Kidney glomerular epithelial cell (primary cell): ENCODE results near the gene NHSL2.
A peak's percentile ranks its signal among the peaks of the same experiment; 100 is the strongest.

Experiments used
- DNase-seq: peaks from one replicate; lab custom pipeline; 2025; lab: John Stamatoyannopoulos, UW

The NHSL2 gene

GRCh38 chrX:72079607-72080006, 169.0 kb downstream of the NHSL2 start:
- no peak for DNase-seq

- no peak for DNase-seq
Observed at GRCh38 chrX:72080150-72080549, 169.5 kb downstream of the NHSL2 start.

- no peak for DNase-seq
Observed at GRCh38 chrX:72080800-72081199, 170.2 kb downstream of the NHSL2 start.

- no peak for DNase-seq
Observed at GRCh38 chrX:72081605-72082320, 171.1 kb downstream of the NHSL2 start.

GRCh38 chrX:72083291-72083690, 172.6 kb downstream of the NHSL2 start:
- DNase-seq: no peak

GRCh38 chrX:72084114-72084513, 173.5 kb downstream of the NHSL2 start:
- no peak for DNase-seq

- DNase-seq: no peak
Observed at GRCh38 chrX:72086995-72087394, 176.3 kb downstream of the NHSL2 start.

- no peak for DNase-seq
Observed at GRCh38 chrX:72088761-72089160, 178.1 kb downstream of the NHSL2 start.

GRCh38 chrX:72089254-72089653, 178.6 kb downstream of the NHSL2 start:
- no peak for DNase-seq

- DNase-seq: no peak
Observed at GRCh38 chrX:72094894-72095293, 184.2 kb downstream of the NHSL2 start.

- DNase-seq: no peak
Observed at GRCh38 chrX:72095370-72095769, 184.7 kb downstream of the NHSL2 start.

GRCh38 chrX:72097098-72097497, 186.5 kb downstream of the NHSL2 start:
- no peak for DNase-seq

- DNase-seq: no peak
Observed at GRCh38 chrX:72100051-72100755, 189.6 kb downstream of the NHSL2 start.

- DNase-seq: no peak
Observed at GRCh38 chrX:72100824-72101351, 190.2 kb downstream of the NHSL2 start.

GRCh38 chrX:72101597-72102037, 191.0 kb downstream of the NHSL2 start:
- no peak for DNase-seq

GRCh38 chrX:72102126-72102525, 191.5 kb downstream of the NHSL2 start:
- DNase-seq: no peak

- DNase-seq: peak; percentile 39
Observed at GRCh38 chrX:72102760-72103159, 192.1 kb downstream of the NHSL2 start.

GRCh38 chrX:72105436-72105835, 194.8 kb downstream of the NHSL2 start:
- no peak for DNase-seq

GRCh38 chrX:72107320-72107719, 196.7 kb downstream of the NHSL2 start:
- DNase-seq: no peak

- no peak for DNase-seq
Observed at GRCh38 chrX:72107841-72108595, 197.4 kb downstream of the NHSL2 start.

- no peak for DNase-seq
Observed at GRCh38 chrX:72108666-72109065, 198.0 kb downstream of the NHSL2 start.

GRCh38 chrX:72110051-72110875, 199.6 kb downstream of the NHSL2 start:
- DNase-seq: no peak
